Measurements from ENCODE around the gene STX18.
"Not testable (repeated sequence)": the region's sequence is repeated elsewhere in the genome, so short reads cannot be mapped to it uniquely, and the experiment has no call there.

The STX18 gene

GRCh38 chr4:4428966-4429875 is 112.6 kb downstream of the STX18 start:
- no peaks in the 10 kb centered on the region for H3K27me3 ChIP-seq (ENCODE audit: control insufficient read depth, insufficient read depth, low read length)
- H3K36me3 ChIP-seq (ENCODE audit: control insufficient read depth, insufficient read depth, low read length): peaks cover 2% of the 10 kb centered on the region
- no peak overlapping the region for H3K9ac ChIP-seq (ENCODE audit: low read depth, low read length)
- no peaks in the 10 kb centered on the region for H3K9me3 ChIP-seq (ENCODE audit: control insufficient read depth, insufficient read depth, low read length)
- peaks cover 20% of the 10 kb centered on the region for H3K4me1 ChIP-seq (ENCODE audit: control insufficient read depth, insufficient read depth, low read length)
- no peak overlapping the region for H3K4me3 ChIP-seq (ENCODE audit: low read depth, low read length)

- Histone ChIP-seq H3K4me3 (ENCODE audit: low read depth, low read length) (no peak overlapping the region), H3K4me1 (ENCODE audit: control insufficient read depth, insufficient read depth, low read length) (peaks cover 20% of the 10 kb centered on the region), H3K9me3 (ENCODE audit: control insufficient read depth, insufficient read depth, low read length) (no peaks in the 10 kb centered on the region), H3K36me3 (ENCODE audit: control insufficient read depth, insufficient read depth, low read length) (peaks cover 2% of the 10 kb centered on the region), H3K27me3 (ENCODE audit: control insufficient read depth, insufficient read depth, low read length) (no peaks in the 10 kb centered on the region), H3K9ac (ENCODE audit: low read depth, low read length) (peak overlapping the region; percentile 39)
Observed at GRCh38 chr4:4427886-4428285, 114.0 kb downstream of the STX18 start.

- no peak overlapping the region for H3K4me3 ChIP-seq (ENCODE audit: low read depth, low read length)
- H3K4me1 ChIP-seq (ENCODE audit: control insufficient read depth, insufficient read depth, low read length): peaks cover 20% of the 10 kb centered on the region
- H3K27me3 ChIP-seq (ENCODE audit: control insufficient read depth, insufficient read depth, low read length): no peaks in the 10 kb centered on the region
- no peaks in the 10 kb centered on the region for H3K36me3 ChIP-seq (ENCODE audit: control insufficient read depth, insufficient read depth, low read length)
- H3K9me3 ChIP-seq (ENCODE audit: control insufficient read depth, insufficient read depth, low read length): no peaks in the 10 kb centered on the region
- H3K9ac ChIP-seq (ENCODE audit: low read depth, low read length): peak overlapping the region; percentile 39
Observed at GRCh38 chr4:4427121-4427870, 114.6 kb downstream of the STX18 start.

GRCh38 chr4:4426511-4427120 is 115.2 kb downstream of the STX18 start:
- no peak overlapping the region for H3K9ac ChIP-seq (ENCODE audit: low read depth, low read length)
- peaks cover 20% of the 10 kb centered on the region for H3K4me1 ChIP-seq (ENCODE audit: control insufficient read depth, insufficient read depth, low read length)
- no peak overlapping the region for H3K4me3 ChIP-seq (ENCODE audit: low read depth, low read length)
- no peaks in the 10 kb centered on the region for H3K9me3 ChIP-seq (ENCODE audit: control insufficient read depth, insufficient read depth, low read length)
- H3K36me3 ChIP-seq (ENCODE audit: control insufficient read depth, insufficient read depth, low read length): no peaks in the 10 kb centered on the region
- H3K27me3 ChIP-seq (ENCODE audit: control insufficient read depth, insufficient read depth, low read length): no peaks in the 10 kb centered on the region

GRCh38 chr4:4425696-4426095 is 116.2 kb downstream of the STX18 start:
- H3K4me1 ChIP-seq (ENCODE audit: control insufficient read depth, insufficient read depth, low read length): peaks cover 20% of the 10 kb centered on the region

GRCh38 chr4:4425119-4425690 is 116.6 kb downstream of the STX18 start:
- Histone ChIP-seq H3K27me3 (ENCODE audit: control insufficient read depth, insufficient read depth, low read length) (no peaks in the 10 kb centered on the region), H3K4me3 (ENCODE audit: low read depth, low read length) (no peak overlapping the region), H3K36me3 (ENCODE audit: control insufficient read depth, insufficient read depth, low read length) (peaks cover 10% of the 10 kb centered on the region), H3K4me1 (ENCODE audit: control insufficient read depth, insufficient read depth, low read length) (peaks cover 20% of the 10 kb centered on the region), H3K9me3 (ENCODE audit: control insufficient read depth, insufficient read depth, low read length) (no peaks in the 10 kb centered on the region), H3K9ac (ENCODE audit: low read depth, low read length) (no peak overlapping the region)

More at GRCh38 chr4:4425696-4426095, 116.2 kb downstream of the STX18 start:
- Histone ChIP-seq H3K9ac (ENCODE audit: low read depth, low read length) (no peak overlapping the region), H3K36me3 (ENCODE audit: control insufficient read depth, insufficient read depth, low read length) (peaks cover 5% of the 10 kb centered on the region), H3K4me3 (ENCODE audit: low read depth, low read length) (no peak overlapping the region), H3K27me3 (ENCODE audit: control insufficient read depth, insufficient read depth, low read length) (no peaks in the 10 kb centered on the region), H3K9me3 (ENCODE audit: control insufficient read depth, insufficient read depth, low read length) (no peaks in the 10 kb centered on the region)

GRCh38 chr4:4424499-4425115 is 117.2 kb downstream of the STX18 start:
- no peak overlapping the region for H3K4me3 ChIP-seq (ENCODE audit: low read depth, low read length)
- H3K9me3 ChIP-seq (ENCODE audit: control insufficient read depth, insufficient read depth, low read length): no peaks in the 10 kb centered on the region
- no peak overlapping the region for H3K9ac ChIP-seq (ENCODE audit: low read depth, low read length)
- no peaks in the 10 kb centered on the region for H3K27me3 ChIP-seq (ENCODE audit: control insufficient read depth, insufficient read depth, low read length)
- peaks cover 16% of the 10 kb centered on the region for H3K36me3 ChIP-seq (ENCODE audit: control insufficient read depth, insufficient read depth, low read length)
- H3K4me1 ChIP-seq (ENCODE audit: control insufficient read depth, insufficient read depth, low read length): peaks cover 20% of the 10 kb centered on the region

GRCh38 chr4:4423706-4424498 is 117.9 kb downstream of the STX18 start:
- H3K4me1 ChIP-seq (ENCODE audit: control insufficient read depth, insufficient read depth, low read length): peaks cover 20% of the 10 kb centered on the region
- H3K36me3 ChIP-seq (ENCODE audit: control insufficient read depth, insufficient read depth, low read length): peaks cover 18% of the 10 kb centered on the region
- H3K9ac ChIP-seq (ENCODE audit: low read depth, low read length): no peak overlapping the region
- no peak overlapping the region for H3K4me3 ChIP-seq (ENCODE audit: low read depth, low read length)
- H3K27me3 ChIP-seq (ENCODE audit: control insufficient read depth, insufficient read depth, low read length): no peaks in the 10 kb centered on the region
- H3K9me3 ChIP-seq (ENCODE audit: control insufficient read depth, insufficient read depth, low read length): no peaks in the 10 kb centered on the region

GRCh38 chr4:4422856-4423499 is 118.9 kb downstream of the STX18 start:
- no peaks in the 10 kb centered on the region for H3K9me3 ChIP-seq (ENCODE audit: control insufficient read depth, insufficient read depth, low read length)
- H3K4me3 ChIP-seq (ENCODE audit: low read depth, low read length): no peak overlapping the region
- no peak overlapping the region for H3K9ac ChIP-seq (ENCODE audit: low read depth, low read length)
- H3K4me1 ChIP-seq (ENCODE audit: control insufficient read depth, insufficient read depth, low read length): peaks cover 19% of the 10 kb centered on the region
- H3K36me3 ChIP-seq (ENCODE audit: control insufficient read depth, insufficient read depth, low read length): peaks cover 18% of the 10 kb centered on the region
- no peaks in the 10 kb centered on the region for H3K27me3 ChIP-seq (ENCODE audit: control insufficient read depth, insufficient read depth, low read length)

GRCh38 chr4:4422117-4422516 is 119.7 kb downstream of the STX18 start:
- not testable (repeated sequence) for H3K9me3 ChIP-seq (ENCODE audit: control insufficient read depth, insufficient read depth, low read length); H3K27me3 ChIP-seq (ENCODE audit: control insufficient read depth, insufficient read depth, low read length); H3K9ac ChIP-seq (ENCODE audit: low read depth, low read length); H3K4me3 ChIP-seq (ENCODE audit: low read depth, low read length)
- peaks cover 18% of the 10 kb centered on the region for H3K36me3 ChIP-seq (ENCODE audit: control insufficient read depth, insufficient read depth, low read length)
- peaks cover 11% of the 10 kb centered on the region for H3K4me1 ChIP-seq (ENCODE audit: control insufficient read depth, insufficient read depth, low read length)

All from iPS-15b (cell line).